GM19397 (cell line): ENCODE data around the gene ANKRD1.

ENCODE experiments used
- ATAC-seq: cut with Tn5 transposase; IDR thresholded peaks from one replicate; pipeline ENCODE4 v1.9.1; 2021; ENCODE audit warnings: mild to moderate bottlenecking, moderate library complexity; ENCODE audit not compliant: unreplicated experiment

ANKRD1 gene

DNA sequence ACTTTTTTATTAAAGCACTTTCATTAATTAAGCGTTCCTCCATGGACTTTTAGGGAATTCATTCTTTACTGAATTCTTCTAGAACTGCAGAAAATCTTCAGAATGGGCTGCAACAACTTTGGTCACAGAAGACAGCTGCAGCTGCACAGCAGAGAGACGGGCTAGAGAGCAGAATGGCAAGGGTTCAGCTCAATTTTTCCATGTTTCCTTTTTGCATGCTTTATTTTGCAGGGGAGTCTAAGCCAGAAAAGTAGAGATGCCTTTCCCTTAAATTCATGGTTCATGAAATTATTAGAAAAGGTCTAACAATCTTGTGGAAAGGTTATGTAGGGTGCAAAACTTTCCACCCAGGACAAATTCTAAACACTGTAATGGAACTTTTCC is 15.4 kb upstream of the ANKRD1 start:
- no peak for ATAC-seq

DNA sequence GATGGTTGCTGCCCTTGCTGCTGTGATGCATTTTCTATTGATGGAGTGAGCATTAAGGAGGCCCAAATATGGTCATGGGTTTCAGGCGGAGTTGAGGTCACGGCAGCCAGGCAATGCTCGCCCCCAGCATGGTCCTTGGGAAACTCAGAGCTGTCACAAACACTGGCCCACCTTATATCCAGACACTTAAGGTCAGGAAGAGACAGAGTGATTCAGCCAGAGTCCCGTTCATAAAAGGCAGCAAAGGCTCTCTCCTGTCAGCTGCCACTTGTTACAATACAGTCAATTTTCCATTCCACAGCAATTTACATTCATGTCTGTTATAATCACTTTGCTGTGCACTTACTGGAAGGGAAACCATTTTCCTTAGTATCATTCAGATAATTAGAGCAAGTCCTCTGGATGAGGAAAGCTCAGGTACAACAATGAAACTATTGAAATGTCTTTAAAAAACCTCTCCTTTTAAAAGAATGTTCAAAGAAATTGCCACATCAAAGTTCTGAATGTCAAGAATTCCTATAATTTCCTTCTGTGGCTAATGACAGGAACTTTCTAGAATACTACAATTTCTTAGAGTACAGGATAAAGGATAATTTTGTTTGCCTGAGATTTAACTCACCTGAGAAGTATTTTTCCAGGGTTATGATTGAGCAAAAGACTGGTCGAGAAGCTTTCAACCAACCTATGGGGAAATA is 14.8 kb upstream of the ANKRD1 start:
- no peak for ATAC-seq

DNA sequence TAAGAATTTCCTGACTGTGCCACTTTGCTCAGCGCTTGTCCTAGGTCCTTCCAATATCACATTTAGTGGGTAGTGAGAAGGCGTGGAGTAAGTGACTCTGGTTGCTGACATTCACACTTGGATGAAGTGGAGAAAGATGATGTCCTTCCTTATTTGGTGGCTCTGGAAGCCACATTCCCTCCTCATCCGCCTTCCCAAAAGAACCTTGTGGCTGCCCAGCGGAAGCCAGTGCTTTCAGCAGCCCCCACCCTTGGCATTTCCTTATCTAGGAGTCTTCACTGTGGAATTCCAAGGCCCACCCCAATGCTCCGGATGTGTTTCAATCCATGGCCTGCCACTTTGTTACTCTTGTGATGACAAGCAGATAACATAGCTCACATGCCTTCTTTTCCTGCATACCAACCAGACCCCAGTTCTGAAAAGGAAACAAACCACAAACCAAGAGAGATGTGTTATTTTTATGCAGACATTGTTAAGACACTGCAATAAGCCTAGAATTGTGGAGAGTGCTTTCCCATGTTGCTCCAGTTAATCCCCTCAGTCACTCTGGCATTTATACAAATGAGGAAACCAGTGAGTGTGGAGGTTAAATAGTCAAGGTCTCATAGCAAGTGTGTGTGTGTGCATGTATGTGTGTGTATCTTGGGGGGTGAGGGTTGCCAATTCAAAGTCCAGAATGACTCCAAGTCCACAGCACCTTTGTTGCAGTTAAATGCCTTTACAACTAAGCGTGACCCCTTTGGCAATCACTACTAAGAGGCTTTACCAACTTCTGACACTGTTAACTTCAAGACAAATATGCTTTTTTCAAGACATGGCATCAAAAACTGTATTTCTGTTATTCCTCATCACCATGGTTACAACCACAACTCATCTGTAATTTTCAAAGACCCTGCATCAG is 10.3 kb upstream of the ANKRD1 start:
- ATAC-seq = no peak

DNA sequence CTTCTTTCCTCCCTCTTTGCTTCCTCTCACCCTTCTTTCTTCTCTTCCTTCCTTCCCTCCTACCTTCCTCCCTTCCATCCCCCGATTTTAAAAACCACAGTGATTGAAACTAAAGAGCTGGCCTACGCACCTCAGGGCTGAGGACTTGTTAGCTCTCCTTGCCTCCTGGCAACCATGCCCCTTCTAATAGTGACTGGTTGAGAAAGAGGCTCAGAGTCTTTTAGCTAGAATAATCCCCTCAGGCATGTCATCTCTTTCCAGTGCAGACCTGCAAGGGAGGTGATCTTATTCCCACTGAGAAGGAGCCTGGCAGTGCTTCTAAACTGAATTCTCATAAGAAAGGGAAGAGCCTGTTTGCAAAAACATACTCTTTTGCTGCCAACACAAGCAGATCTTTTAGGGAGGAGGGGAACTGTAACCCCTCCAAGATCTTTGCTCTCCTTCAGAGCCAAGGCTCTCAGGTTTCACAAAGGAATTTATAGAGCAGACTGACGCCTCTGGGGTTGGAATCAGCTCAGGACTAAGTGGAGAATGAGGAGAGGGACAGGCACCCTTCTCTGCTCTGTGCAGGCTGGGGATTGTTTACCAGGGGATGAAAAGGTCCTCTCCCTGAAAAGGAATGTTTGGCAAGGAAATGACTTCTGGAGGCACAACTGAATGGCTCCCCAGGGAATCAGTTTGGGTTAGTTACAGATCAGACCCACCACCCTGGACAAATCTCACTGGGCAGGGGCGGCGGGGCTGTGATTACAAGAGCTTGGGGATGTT is 9.4 kb upstream of the ANKRD1 start:
- no peak for ATAC-seq

DNA sequence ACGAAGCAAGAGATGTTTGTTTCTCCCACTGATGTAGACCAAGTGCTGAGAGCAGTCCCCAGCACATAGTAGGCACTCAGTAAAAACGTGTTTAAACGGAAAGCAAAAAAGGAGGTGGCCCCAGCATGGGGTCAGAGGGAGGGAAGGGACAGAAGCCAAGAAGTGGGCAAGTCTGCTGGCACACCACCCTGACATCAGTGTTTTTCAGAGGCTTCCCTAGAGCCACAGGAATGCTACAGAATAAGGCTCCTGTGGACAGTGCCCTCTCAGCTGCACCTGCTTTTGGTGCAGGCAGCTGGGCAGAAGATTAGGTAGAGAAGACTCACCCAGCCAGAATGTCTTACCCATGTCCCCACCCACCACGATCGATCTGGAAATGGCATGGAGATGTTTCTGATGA is 8.3 kb upstream of the ANKRD1 start:
- no peak for ATAC-seq

DNA sequence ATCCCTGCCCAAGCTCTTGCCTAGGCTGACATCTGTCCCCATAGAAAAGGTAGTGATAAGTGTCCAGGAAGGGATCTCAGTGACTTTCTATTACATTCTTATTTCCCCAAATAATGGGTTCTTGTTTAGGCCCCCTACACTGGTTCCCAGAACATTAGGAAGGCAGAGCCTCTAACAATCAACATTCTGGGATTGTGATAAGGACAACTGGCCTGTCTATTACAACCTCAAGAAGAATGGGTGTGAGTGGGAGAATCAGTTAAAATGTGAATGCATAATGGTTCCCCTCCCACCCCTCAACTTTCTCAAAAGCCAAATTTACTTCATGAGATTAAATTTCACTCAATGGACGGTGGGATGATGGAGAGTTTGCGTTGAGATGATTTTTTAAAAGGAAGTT is 6.4 kb upstream of the ANKRD1 start:
- no peak for ATAC-seq

DNA sequence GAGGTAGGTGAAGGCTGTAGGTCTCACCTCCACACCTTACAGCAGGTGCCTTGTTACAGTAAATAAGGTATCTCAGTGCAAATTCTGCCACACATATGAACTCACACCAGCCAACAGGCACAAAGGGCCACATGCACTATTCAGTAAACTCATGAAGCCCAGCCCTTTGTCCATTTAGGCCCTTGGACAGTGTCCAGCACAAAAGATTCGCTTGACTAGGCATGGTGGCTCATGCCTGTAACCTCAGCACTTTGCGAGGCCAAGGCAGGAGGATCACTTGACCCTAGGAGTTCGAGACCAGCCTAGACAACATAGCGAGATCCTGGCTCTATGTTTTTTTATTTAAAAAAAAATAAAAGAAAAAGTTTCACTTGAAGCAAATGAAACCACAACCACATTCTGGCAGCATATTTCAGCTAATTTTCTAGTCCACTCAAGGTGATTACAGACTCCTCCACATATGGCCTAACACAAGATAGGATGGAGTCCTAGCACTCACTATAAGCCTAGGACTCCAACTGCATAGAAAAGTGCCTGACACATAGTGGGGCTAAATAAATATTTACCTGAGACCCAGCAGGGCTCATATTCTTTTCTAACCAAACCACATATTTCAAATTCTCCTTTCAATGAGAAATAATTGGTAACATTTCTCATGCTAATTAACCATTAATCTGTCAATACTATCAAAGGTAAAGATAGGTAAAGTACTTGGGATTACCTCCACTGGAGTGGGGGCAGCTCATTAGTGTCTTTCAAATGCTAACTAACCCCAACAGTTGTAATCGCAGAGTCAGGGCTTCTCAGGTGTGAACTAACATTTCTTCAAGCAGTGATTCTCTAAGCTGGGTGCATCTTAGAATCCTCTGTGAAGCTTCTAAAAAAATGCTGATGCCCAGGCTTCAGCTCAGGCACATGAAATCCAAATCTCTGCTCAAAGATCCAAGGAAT is 4.5 kb upstream of the ANKRD1 start:
- no peak for ATAC-seq

DNA sequence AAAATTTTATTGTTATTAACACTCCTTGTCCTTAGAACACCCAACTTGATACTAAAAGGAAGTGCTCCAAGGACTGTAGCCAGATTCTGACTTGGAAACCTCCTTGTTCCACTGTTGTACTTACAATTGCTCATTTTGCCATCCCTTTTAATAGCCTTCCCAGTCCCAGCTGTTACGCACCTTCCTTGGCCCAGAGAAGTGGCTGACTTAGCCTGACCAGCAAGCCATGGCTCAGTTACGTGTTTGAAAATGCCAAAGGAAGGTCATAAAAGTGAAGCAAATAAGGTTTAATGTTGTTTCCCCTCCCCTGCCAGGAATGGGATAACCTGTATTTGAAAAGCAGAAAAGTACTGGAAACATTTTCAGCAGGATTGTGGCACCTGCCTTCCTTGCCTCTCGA is 3.7 kb upstream of the ANKRD1 start:
- no peak for ATAC-seq

DNA sequence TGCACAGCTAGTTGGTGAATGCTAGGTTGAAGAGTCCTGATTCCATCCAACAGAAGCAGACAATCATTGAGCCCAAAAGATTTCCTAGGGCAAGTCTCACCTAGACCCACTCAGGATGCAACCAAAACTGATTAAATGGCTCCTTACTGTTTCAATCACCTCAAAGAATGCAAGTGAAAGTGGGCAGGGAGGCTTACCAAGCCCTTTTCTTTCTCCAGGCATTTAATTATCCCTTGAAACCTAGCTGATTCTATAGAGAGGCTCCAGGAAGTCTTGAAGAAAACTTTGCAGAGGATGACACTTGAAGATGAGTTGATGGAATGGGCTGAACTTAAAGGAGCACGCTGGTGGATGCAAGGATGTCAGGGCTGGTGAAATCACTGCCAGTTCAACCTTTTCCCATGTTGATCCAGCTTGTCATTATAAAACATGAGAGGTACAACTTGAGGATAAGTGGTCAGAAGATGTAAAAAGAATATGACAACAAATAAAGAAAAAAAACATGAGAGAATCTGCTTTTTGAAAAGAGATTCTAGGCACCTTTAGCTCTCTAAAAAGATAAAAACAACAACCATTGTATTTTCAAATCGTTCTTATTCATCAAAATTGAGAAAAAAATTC is 2.3 kb upstream of the ANKRD1 start:
- no peak for ATAC-seq

DNA sequence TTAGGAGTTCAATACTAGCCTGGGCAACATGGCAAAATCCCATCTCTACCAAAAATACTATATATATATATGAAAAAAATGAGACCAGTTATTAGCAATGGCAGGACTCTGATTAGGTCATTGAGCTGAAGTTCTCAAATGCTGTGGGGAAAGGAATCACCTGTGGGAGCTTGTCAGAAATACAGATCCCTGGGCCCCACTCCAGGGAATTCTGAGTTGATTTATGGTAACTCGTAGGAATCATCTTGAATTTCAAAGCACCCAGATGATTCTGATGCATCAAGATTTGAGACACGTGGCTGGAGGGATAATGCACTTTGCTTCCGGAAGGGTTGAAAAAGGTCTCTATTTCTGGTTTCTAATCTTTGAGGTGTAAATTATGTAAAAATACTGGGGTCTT is 1.0 kb upstream of the ANKRD1 start:
- ATAC-seq = no peak

DNA sequence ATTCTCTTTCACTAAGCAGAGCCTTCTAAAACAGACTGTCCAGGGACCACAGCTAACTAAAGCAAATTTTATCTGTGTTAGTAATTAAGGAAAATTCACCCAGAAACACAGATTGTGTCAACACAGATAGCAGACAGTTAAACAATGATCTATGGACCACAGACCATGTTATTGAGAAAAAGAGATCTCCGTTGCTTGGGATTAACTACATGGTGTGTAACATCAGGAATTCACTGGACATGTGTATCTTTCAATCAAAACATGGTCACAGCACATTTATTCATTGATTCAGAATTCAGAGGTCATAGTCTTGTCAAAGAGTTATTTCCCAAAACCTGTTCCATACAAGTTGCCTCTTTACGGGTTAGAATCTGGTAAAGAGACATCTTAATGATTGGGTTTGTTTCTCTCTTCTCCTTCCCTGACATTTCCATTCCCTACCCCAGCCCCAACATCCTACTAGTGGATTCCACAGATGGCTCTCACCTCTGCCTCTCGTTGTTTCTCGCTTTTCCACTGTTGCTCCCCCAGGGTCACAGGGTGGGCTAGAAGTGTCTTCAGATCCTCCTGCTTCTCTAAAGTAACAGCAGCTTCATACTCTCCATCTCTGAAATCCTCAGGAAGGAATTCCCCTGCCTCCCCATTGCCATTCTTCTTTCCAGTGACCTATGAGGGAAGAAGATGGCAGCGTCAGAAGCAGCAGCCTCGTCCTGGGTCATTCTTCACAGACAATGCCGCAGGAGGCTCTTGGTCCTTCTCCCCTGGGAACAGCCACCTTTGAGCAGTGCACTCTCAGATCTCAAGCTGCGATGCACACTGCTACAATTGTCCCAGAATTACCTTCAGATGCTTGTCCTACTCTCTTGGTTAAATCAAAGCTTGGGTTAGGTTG is 958 bp downstream of the ANKRD1 start:
- ATAC-seq = no peak

DNA sequence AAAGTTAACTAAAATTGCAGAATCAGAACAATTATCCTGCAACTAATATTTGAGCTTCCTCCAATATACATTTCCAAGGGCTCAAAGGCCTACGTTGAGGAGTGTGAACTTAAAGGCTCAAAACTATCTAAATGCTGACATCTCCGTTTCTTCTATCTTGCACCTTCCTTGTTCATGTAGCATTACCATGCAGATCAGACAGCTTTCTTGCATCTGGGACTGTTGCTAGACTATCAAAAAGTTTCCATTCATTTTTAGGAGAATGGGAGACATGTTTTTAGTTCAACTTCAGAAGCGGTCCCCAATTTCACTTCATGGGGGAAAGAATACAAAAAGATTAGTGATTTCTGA is 2.9 kb downstream of the ANKRD1 start:
- no peak for ATAC-seq

DNA sequence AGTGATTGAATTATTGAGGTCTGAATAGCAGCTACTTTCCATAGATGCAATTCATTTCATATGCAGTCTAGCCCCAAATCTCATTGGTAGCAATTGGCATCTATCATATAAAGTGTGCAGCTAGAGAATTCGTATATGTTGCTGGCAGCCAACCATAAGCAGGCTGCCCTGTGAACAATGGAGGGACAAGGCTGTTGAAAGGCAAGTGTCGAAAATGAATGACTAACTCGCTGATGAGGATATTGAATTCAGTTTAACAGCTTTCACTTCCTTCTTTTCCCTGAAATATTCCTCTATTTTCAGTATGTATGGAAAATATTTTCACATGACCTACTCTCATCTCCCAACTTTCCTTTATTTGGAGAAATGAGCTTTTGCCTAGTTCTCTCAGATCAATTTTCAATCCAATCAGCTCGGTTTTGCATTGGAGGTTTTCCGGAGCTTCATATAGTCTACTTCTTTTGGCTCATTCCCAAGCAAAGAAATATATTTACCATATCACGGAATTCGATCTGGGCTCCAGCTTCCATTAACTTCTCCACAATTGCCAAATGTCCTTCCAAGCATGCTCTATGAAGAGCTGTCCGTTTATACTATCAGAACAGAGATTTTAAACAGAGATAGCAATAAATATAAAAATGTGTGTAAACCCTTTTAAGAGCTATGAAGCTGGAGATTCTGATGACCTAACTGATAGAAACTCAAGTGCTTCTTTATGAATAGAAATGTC is 3.5 kb downstream of the ANKRD1 start:
- no peak for ATAC-seq

DNA sequence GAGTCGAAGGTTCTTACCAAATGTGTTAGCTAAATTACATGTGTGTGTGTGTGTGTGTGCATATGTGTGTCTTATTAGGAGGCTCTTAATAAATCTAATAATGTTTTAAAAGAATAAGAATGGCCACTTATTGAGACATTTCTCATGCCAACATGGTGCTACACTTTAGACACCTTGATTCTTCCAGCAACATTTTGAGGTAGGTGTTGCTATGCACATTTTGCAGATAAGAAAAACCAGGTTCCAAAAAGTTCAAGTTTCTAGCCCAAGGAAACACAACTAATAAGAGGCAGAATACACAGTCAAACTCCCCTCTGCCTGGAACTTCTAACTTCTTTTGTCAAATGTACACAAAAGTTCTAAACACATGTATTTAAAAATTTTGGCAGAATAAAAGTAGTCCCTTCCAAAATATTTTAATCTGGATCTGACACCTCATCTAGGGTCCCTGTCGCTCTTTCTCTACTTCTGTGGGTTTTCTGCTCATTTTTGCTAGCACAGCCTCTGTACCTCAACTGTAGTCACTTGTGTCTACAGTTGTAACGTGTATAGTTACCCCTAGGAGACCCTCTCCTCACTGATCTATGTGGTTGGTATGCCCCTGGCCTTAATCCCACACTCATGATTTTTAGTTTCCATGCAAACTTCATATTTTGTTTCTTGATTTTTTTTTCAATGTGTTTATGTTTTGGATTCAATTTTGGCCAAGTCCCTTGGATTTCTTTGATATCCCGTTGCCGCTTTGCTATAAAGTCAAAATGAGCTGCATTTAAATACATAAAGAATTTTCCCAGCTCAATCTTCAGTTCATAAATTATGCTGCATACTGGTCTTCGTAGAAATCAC is 4.3 kb downstream of the ANKRD1 start:
- no peak for ATAC-seq

DNA sequence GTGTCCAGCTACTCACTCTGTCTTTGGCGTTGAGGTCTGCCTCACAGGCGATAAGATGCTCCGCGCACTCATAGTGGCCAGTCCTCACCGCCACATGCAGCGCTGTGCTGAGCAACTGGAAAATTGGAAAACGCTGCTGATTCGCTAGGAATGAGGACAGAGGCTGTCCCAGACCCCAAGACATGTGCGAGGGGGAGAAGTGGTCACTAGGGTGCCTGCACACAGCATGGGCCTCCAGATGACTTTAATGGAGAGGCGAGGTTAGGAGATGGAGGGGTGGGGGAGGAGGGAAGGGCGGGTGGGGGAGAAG is 5.2 kb downstream of the ANKRD1 start:
- no peak for ATAC-seq

DNA sequence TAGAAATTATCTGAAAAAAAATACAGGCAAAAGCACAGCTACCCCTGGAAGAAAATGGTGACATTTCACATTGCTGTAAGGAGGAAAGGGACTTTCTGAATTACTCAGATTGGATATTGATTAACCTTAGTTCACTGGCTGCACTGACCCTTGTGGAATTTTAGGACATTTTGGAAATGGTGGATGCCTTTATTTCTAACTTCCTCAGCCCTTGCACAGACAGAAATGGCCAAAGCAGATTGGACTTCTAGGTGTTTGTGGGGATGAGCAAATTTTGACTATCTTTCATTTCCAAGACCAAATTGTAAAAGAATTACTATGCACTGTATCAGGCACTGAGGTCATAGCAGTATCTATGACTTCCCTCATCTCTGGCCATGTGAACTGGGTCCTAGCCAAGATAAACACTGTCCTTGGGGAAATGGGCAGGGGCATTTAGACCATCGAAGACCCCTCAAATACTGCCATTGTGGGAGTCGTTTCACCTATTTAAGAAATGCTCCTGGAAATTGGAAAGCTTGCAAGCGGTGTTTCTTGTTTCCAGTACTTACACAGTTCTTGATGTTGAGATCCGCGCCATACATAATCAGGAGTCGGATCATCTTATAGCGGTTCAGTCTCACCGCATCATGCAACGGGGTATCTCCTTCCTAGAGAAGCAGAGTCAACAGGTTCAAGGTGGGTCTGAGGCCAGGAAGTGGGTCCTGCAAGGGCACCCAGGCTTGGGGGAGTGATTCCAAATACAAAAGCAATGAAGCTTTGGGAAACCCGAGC is 5.7 kb downstream of the ANKRD1 start:
- no peak for ATAC-seq

DNA sequence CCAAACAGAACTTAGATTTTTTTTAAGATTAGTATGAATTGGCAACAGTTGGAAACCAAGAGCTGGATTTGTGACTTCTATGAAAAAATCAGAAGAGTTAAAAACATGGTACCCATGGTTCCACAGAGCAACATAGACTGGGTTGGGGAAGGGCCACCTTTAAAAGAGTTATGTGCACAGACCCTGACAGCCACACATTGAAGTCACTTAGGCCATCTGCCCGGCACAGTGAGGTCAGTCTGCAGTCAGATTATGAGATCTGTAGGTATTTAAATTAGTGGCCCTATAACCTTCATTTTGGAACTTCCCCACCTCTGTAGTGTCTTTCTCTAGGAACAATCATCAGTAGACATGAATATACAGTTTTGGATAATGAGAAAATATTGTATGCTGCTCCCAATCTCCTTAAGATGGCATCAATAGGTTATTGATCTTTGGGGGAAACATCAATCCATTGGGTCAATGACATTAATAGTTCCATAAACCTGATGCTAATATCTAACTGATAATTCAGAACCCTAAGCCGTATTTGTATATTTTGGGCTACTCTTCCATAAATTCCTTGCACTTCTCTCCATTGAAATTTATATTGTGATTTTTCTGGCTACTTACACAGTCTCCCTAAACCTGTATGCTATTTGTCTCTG is 7.0 kb downstream of the ANKRD1 start:
- ATAC-seq = no peak
